Measurements from ENCODE around the gene SLC8A2.

The SLC8A2 gene

DNA sequence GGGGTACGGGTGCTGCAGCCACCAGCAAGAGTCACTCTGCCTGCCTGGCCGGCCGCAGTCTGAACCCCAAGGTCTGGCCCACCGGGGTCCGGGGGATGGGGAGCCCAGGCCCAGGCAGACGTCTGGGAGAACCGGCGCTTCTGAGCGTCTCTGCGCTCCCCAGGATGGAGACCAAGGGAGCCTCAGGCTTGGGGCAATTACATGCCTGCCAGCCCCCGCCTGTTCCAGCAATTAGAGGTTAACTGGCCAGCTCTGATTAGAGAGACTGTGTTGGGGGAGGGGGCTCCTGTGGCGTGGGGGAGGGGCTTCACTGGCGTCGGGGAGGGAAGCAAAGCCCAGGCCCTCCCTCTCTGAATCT lies 64.3 kb downstream of the SLC8A2 start:
- H3K4ac ChIP-seq (ENCODE audit: low read length), result no peak overlapping the region
- no peak for DNase-seq (ENCODE audit: low spot score)
- H4K91ac ChIP-seq (ENCODE audit: low read depth, low read length, poor library complexity), result no peak overlapping the region
- no peak overlapping the region for H4K8ac ChIP-seq (ENCODE audit: low read depth, low read length)
- no peak overlapping the region for H3K4me3 ChIP-seq (ENCODE audit: low read length in 2 of 2)
- H2BK5ac ChIP-seq (ENCODE audit: low read length), result no peak overlapping the region
- no peak overlapping the region for H2BK120ac ChIP-seq (ENCODE audit: low read depth, low read length)
- H3K14ac ChIP-seq (ENCODE audit: low read length), result no peak overlapping the region
- no peaks in the 10 kb centered on the region for H3K27me3 ChIP-seq (ENCODE audit: control insufficient read depth in 3 of 3, insufficient read depth in 3 of 3, low read depth in 1 of 3, low read length in 3 of 3)
- H3K9ac ChIP-seq (ENCODE audit: low read depth, low read length, poor library complexity), result no peak overlapping the region
- H3K36me3 ChIP-seq (replicated peaks in 1 of 2; ENCODE audit: control insufficient read depth in 2 of 2, insufficient read depth in 2 of 2, low read length in 2 of 2), result peaks cover 14 to 35% of the 10 kb centered on the region in 2 donors
- H2BK12ac ChIP-seq (ENCODE audit: low read length), result no peak overlapping the region
- H3K23ac ChIP-seq (ENCODE audit: low read depth, low read length, poor library complexity), result peak overlapping the region; percentile 80
- H3K27ac ChIP-seq (replicated peaks; ENCODE audit: low read length), result no peak overlapping the region
- WGBS, 2 donors (ENCODE audit: extremely low coverage in 2 of 2, insufficient read length in 2 of 2, insufficient replicate concordance in 1 of 2), result no CpG with 5 or more reads among the region's 14 CpGs
- no peak overlapping the region for H3K4me2 ChIP-seq (ENCODE audit: insufficient read depth, low read length, poor library complexity, severe bottlenecking)
- no peak overlapping the region for H2AFZ ChIP-seq (ENCODE audit: low read length)
- no peaks in the 10 kb centered on the region for H3K79me1 ChIP-seq (ENCODE audit: low read depth, low read length)
- H3K18ac ChIP-seq (ENCODE audit: low read length), result no peak overlapping the region
- H2AK5ac ChIP-seq (ENCODE audit: low read depth, low read length), result no peak overlapping the region
- no peaks in the 10 kb centered on the region for H3K4me1 ChIP-seq (ENCODE audit: control insufficient read depth in 2 of 2, insufficient read depth in 1 of 2, low read depth in 1 of 2, low read length in 2 of 2)
- peaks cover 0 to 3% of the 10 kb centered on the region in 2 donors for H3K9me3 ChIP-seq (replicated peaks in 1 of 2; ENCODE audit: control insufficient read depth in 2 of 2, insufficient read depth in 1 of 2, low read depth in 1 of 2, low read length in 2 of 2)
- no peak overlapping the region for H2BK15ac ChIP-seq (ENCODE audit: low read length)

DNA sequence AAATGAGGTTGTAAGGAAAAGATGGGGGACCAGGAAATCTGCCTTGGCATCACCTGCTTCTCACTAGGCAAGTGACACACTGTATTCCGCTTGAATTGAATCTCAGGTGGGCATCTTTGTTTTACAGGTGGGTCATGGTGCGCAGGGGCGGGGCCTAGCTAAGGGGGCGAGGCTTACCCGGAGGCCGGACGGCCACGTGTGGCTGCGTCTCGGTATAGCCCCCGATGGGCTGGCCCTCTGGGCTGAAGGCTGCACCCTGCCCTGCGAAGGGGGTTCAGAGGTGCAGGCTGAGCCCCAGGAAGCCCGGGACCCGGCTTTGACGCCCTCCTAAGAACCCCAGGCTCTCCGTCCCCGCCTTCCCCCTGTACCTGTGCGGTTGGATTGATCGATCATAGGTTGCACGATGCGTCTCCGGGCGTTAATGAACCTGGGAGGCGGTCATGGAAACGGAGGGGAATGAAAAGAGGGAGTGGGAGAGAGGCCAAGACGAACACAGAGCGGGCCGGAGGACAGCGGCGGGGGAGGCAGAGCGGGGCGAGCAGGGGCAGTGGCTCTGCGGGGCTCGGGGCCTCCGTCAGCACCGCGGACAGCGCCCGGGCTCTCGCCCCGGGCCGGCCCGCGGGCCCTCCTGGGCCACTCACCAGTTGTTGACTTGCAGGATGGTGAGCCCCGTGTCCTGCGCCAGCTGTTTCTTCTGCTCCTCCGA lies 64.8 kb downstream of the SLC8A2 start:
- H2AK5ac ChIP-seq (ENCODE audit: low read depth, low read length), result no peak overlapping the region
- peak; percentile 65 for DNase-seq (ENCODE audit: low spot score)

DNA sequence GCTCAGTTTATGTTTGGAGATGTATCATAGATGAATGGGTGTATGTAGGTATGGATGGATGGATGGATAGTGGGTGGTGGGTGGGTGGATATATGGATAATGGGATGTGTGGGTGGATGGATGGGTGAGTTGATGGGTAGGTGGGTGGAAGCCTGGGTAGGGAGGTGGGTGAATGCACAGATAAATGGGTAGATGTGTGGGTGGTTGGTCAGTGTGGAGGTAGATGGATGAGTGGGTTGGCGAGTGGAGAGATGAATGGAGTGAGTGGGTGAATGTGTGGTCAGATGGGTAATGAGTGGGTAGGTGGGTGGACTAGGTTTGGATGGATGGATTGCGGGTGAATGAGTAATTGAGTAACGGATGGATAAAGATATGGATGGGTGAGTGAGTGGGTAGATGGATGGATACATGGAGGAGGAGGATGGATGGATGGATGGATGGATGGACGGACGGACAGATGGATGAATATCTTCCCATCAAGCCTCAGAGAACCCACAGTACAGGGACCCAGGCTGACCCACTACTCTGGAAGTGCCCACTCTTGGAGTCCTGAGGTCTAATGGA lies 65.8 kb downstream of the SLC8A2 start:
- Histone ChIP-seq H3K18ac (ENCODE audit: low read length) (no peak overlapping the region), H3K27me3 (ENCODE audit: control insufficient read depth in 3 of 3, insufficient read depth in 3 of 3, low read depth in 1 of 3, low read length in 3 of 3) (no peaks in the 10 kb centered on the region), H3K4me3 (ENCODE audit: low read length in 2 of 2) (peak overlapping the region in 1 of 2 donors; percentile 19), H3K9ac (ENCODE audit: low read depth, low read length, poor library complexity) (no peak overlapping the region), H3K4ac (ENCODE audit: low read length) (no peak overlapping the region), H3K27ac (replicated peaks; ENCODE audit: low read length) (no peak overlapping the region), H3K79me1 (ENCODE audit: low read depth, low read length) (no peaks in the 10 kb centered on the region), H3K4me2 (ENCODE audit: insufficient read depth, low read length, poor library complexity, severe bottlenecking) (no peak overlapping the region), H2BK120ac (ENCODE audit: low read depth, low read length) (no peak overlapping the region), H3K23ac (ENCODE audit: low read depth, low read length, poor library complexity) (no peak overlapping the region), H2AFZ (ENCODE audit: low read length) (no peak overlapping the region), H4K91ac (ENCODE audit: low read depth, low read length, poor library complexity) (no peak overlapping the region), H2BK5ac (ENCODE audit: low read length) (no peak overlapping the region), H2BK15ac (ENCODE audit: low read length) (no peak overlapping the region), H3K36me3 (replicated peaks in 1 of 2; ENCODE audit: control insufficient read depth in 2 of 2, insufficient read depth in 2 of 2, low read length in 2 of 2) (peaks cover 15 to 35% of the 10 kb centered on the region in 2 donors), H2AK5ac (ENCODE audit: low read depth, low read length) (no peak overlapping the region), H3K14ac (ENCODE audit: low read length) (no peak overlapping the region), H3K9me3 (replicated peaks in 1 of 2; ENCODE audit: control insufficient read depth in 2 of 2, insufficient read depth in 1 of 2, low read depth in 1 of 2, low read length in 2 of 2) (peaks cover 0 to 3% of the 10 kb centered on the region in 2 donors), H2BK12ac (ENCODE audit: low read length) (no peak overlapping the region), H3K4me1 (ENCODE audit: control insufficient read depth in 2 of 2, insufficient read depth in 1 of 2, low read depth in 1 of 2, low read length in 2 of 2) (no peaks in the 10 kb centered on the region), H4K8ac (ENCODE audit: low read depth, low read length) (no peak overlapping the region)
- 100% methylated on average over 1 to 3 of the region's 5 CpGs for WGBS, 2 donors (ENCODE audit: extremely low coverage in 2 of 2, insufficient read length in 2 of 2, insufficient replicate concordance in 1 of 2)
- DNase-seq (ENCODE audit: low spot score), result no peak

More for the DNA sequence above, 64.8 kb downstream of the SLC8A2 start:
- H3K14ac ChIP-seq (ENCODE audit: low read length), result peak overlapping the region; percentile 21
- WGBS, 2 donors (ENCODE audit: extremely low coverage in 2 of 2, insufficient read length in 2 of 2, insufficient replicate concordance in 1 of 2), result no CpG with 5 or more reads among the region's 47 CpGs
- H4K8ac ChIP-seq (ENCODE audit: low read depth, low read length), result no peak overlapping the region
- H3K36me3 ChIP-seq (replicated peaks in 1 of 2; ENCODE audit: control insufficient read depth in 2 of 2, insufficient read depth in 2 of 2, low read length in 2 of 2), result peaks cover 15 to 35% of the 10 kb centered on the region in 2 donors
- H3K9ac ChIP-seq (ENCODE audit: low read depth, low read length, poor library complexity), result no peak overlapping the region
- H3K27me3 ChIP-seq (ENCODE audit: control insufficient read depth in 3 of 3, insufficient read depth in 3 of 3, low read depth in 1 of 3, low read length in 3 of 3), result no peaks in the 10 kb centered on the region
- H3K4me3 ChIP-seq (ENCODE audit: low read length in 2 of 2), result no peak overlapping the region
- peaks cover 0 to 3% of the 10 kb centered on the region in 2 donors for H3K9me3 ChIP-seq (replicated peaks in 1 of 2; ENCODE audit: control insufficient read depth in 2 of 2, insufficient read depth in 1 of 2, low read depth in 1 of 2, low read length in 2 of 2)
- H2BK120ac ChIP-seq (ENCODE audit: low read depth, low read length), result no peak overlapping the region
- no peak overlapping the region for H3K4me2 ChIP-seq (ENCODE audit: insufficient read depth, low read length, poor library complexity, severe bottlenecking)
- H2BK5ac ChIP-seq (ENCODE audit: low read length), result peak overlapping the region; percentile 5
- peak overlapping the region; percentile 80 for H3K23ac ChIP-seq (ENCODE audit: low read depth, low read length, poor library complexity)
- peak overlapping the region; percentile 22 for H2BK12ac ChIP-seq (ENCODE audit: low read length)
- no peak overlapping the region for H4K91ac ChIP-seq (ENCODE audit: low read depth, low read length, poor library complexity)
- H3K18ac ChIP-seq (ENCODE audit: low read length), result no peak overlapping the region
- H3K4me1 ChIP-seq (ENCODE audit: control insufficient read depth in 2 of 2, insufficient read depth in 1 of 2, low read depth in 1 of 2, low read length in 2 of 2), result no peaks in the 10 kb centered on the region
- H3K27ac ChIP-seq (replicated peaks; ENCODE audit: low read length), result no peak overlapping the region
- H2AFZ ChIP-seq (ENCODE audit: low read length), result no peak overlapping the region
- H2BK15ac ChIP-seq (ENCODE audit: low read length), result no peak overlapping the region
- H3K4ac ChIP-seq (ENCODE audit: low read length), result no peak overlapping the region
- H3K79me1 ChIP-seq (ENCODE audit: low read depth, low read length), result no peaks in the 10 kb centered on the region

DNA sequence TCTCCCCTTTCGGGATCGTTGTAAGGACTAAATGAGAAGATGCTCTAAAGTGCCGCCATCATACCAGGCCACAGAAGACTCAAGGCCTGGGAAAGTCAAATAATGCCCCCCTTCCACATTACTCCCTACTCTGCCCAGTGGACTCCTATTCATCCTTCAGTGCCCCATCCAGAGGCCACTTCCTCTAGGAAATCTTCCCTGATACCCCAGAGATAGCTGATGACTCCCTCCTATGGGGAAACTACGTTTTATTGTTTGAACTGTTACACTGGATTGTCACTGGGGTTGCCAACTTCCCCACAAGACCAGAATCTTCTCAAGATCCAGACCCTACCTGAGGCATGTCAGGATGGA lies 66.5 kb downstream of the SLC8A2 start:
- Histone ChIP-seq H4K91ac (ENCODE audit: low read depth, low read length, poor library complexity) (no peak overlapping the region), H3K18ac (ENCODE audit: low read length) (no peak overlapping the region), H3K27ac (replicated peaks; ENCODE audit: low read length) (no peak overlapping the region), H2AK5ac (ENCODE audit: low read depth, low read length) (no peak overlapping the region), H3K36me3 (replicated peaks in 1 of 2; ENCODE audit: control insufficient read depth in 2 of 2, insufficient read depth in 2 of 2, low read length in 2 of 2) (peaks cover 15 to 35% of the 10 kb centered on the region in 2 donors), H4K8ac (ENCODE audit: low read depth, low read length) (no peak overlapping the region), H2BK120ac (ENCODE audit: low read depth, low read length) (no peak overlapping the region), H2BK15ac (ENCODE audit: low read length) (no peak overlapping the region), H2BK12ac (ENCODE audit: low read length) (no peak overlapping the region), H3K4me1 (ENCODE audit: control insufficient read depth in 2 of 2, insufficient read depth in 1 of 2, low read depth in 1 of 2, low read length in 2 of 2) (no peaks in the 10 kb centered on the region), H3K27me3 (ENCODE audit: control insufficient read depth in 3 of 3, insufficient read depth in 3 of 3, low read depth in 1 of 3, low read length in 3 of 3) (no peaks in the 10 kb centered on the region), H3K4ac (ENCODE audit: low read length) (no peak overlapping the region), H3K9me3 (replicated peaks in 1 of 2; ENCODE audit: control insufficient read depth in 2 of 2, insufficient read depth in 1 of 2, low read depth in 1 of 2, low read length in 2 of 2) (peaks cover 0 to 3% of the 10 kb centered on the region in 2 donors), H3K23ac (ENCODE audit: low read depth, low read length, poor library complexity) (no peak overlapping the region), H3K9ac (ENCODE audit: low read depth, low read length, poor library complexity) (no peak overlapping the region), H2AFZ (ENCODE audit: low read length) (no peak overlapping the region), H3K14ac (ENCODE audit: low read length) (no peak overlapping the region), H3K79me1 (ENCODE audit: low read depth, low read length) (no peaks in the 10 kb centered on the region), H3K4me2 (ENCODE audit: insufficient read depth, low read length, poor library complexity, severe bottlenecking) (no peak overlapping the region), H3K4me3 (ENCODE audit: low read length in 2 of 2) (no peak overlapping the region), H2BK5ac (ENCODE audit: low read length) (no peak overlapping the region)
- DNase-seq (ENCODE audit: low spot score), result no peak
- WGBS, 2 donors (ENCODE audit: extremely low coverage in 2 of 2, insufficient read length in 2 of 2, insufficient replicate concordance in 1 of 2), result no CpG with 5 or more reads among the region's 4 CpGs

All from neuronal stem cell (in vitro differentiated cells).